Mesothelial cell of epicardium (in vitro differentiated cells): Measurements from ENCODE around the gene LRRC55. TPM values are rescaled to one million over a fixed set of nuclear protein-coding genes. Genes with fewer than 3 reads are reported as not detected.
"Not testable (repeated sequence)": the region's sequence is repeated elsewhere in the genome, so short reads cannot be mapped to it uniquely, and the experiment has no call there.

Experiments
- DNase-seq, 2 experiments: peaks; one replicate each; pipeline ENCODE4 v3.0.0; 2021; ENCODE audit warnings: low spot score in 2 of 2; ENCODE audit not compliant: unreplicated experiment in 2 of 2
- H3K27ac Mint-ChIP-seq: 2 replicates; pipeline ENCODE4 v1.8.0; 2021; ENCODE audit warnings: mixed read lengths
- H3K27me3 Mint-ChIP-seq: 2 replicates; pipeline ENCODE4 v1.8.0; 2021; ENCODE audit warnings: low read depth, mixed read lengths
- H3K36me3 Mint-ChIP-seq: 2 replicates; pipeline ENCODE4 v1.8.0; 2021; ENCODE audit warnings: mixed read lengths
- H3K4me1 Mint-ChIP-seq: 2 replicates; pipeline ENCODE4 v1.8.0; 2021; ENCODE audit warnings: mixed read lengths
- H3K4me3 Mint-ChIP-seq: 2 replicates; pipeline ENCODE4 v1.8.0; 2021; ENCODE audit warnings: mild to moderate bottlenecking, moderate library complexity, mixed read lengths
- H3K9me3 Mint-ChIP-seq: 2 replicates; pipeline ENCODE4 v1.8.0; 2021; ENCODE audit warnings: mixed read lengths
- CTCF ChIP-seq: fragments of 200-600 bp; sonication (generic); IDR thresholded peaks from one replicate; pipeline ENCODE4 v1.5.0; 2021; ENCODE audit warnings: antibody characterized with exemption; ENCODE audit not compliant: unreplicated experiment
- total RNA-seq: library from RNA; stranded (reverse); gene quantifications from 3 replicates; pipeline ENCODE4 v1.2.1, GENCODE V29; 2021

Gene LRRC55
- total RNA-seq, 1 donor from 2014 or later = 13.2 TPM

- DNase-seq = no peak
- H3K4me1 Mint-ChIP-seq = peaks cover 9% of the 10 kb centered on the region
- no peaks in the 10 kb centered on the region for H3K36me3 Mint-ChIP-seq
- H3K27ac Mint-ChIP-seq = no peak overlapping the region
- no peak for TF ChIP-seq CTCF
- H3K9me3 Mint-ChIP-seq = no peaks in the 10 kb centered on the region
- H3K4me3 Mint-ChIP-seq = no peak overlapping the region
- peaks cover 27% of the 10 kb centered on the region for H3K27me3 Mint-ChIP-seq
Measured at GRCh38 chr11:57161351-57161750, 20.4 kb upstream of the LRRC55 start.

DNA sequence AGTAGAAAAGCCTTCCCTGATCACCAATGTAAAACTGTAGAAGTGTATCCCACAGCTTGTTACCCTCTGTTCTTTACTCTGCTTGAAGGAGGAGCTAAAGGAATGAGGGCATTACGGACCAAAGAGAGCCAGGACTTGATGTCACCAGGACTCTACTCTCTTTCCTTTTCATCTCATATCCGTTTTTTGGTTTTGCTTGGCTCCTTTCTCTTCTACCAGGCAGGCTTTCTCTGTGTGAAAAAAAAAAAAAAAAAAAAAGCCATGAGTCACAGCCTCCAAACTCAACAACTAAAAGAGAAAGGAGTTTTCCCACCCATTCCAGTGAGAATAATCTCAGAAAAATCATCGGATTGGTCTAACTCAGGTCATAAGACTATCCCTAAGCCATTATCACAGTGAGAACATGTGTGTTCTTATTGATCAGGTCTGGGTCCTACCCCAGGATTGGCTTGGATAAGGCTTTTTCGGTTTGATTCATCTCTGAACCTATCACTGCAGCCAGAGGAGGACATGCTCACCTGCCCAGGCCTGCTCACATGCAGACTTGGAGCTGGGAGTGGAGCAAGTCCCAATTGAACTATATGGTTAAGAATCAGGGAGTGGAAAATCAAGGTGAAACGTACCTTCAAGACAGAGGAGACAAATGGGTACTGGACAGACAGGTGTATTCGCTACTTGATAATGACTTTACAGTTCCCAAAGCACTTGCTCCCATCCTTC lies 19.4 kb upstream of the LRRC55 start:
- no peak for DNase-seq
- H3K4me1 Mint-ChIP-seq = peaks cover 9% of the 10 kb centered on the region
- no peak overlapping the region for H3K27ac Mint-ChIP-seq
- TF ChIP-seq CTCF = no peak
- H3K36me3 Mint-ChIP-seq = no peaks in the 10 kb centered on the region
- peaks cover 27% of the 10 kb centered on the region for H3K27me3 Mint-ChIP-seq
- no peak overlapping the region for H3K4me3 Mint-ChIP-seq
- no peaks in the 10 kb centered on the region for H3K9me3 Mint-ChIP-seq

- no peak overlapping the region for H3K4me3 Mint-ChIP-seq
- H3K4me1 Mint-ChIP-seq = peaks cover 6% of the 10 kb centered on the region
- no peak for DNase-seq
- TF ChIP-seq CTCF = no peak
- no peaks in the 10 kb centered on the region for H3K36me3 Mint-ChIP-seq
- no peak overlapping the region for H3K27ac Mint-ChIP-seq
- peaks cover 2% of the 10 kb centered on the region for H3K9me3 Mint-ChIP-seq
- H3K27me3 Mint-ChIP-seq = peaks cover 29% of the 10 kb centered on the region
Measured at GRCh38 chr11:57163160-57163868, 18.4 kb upstream of the LRRC55 start.

DNA sequence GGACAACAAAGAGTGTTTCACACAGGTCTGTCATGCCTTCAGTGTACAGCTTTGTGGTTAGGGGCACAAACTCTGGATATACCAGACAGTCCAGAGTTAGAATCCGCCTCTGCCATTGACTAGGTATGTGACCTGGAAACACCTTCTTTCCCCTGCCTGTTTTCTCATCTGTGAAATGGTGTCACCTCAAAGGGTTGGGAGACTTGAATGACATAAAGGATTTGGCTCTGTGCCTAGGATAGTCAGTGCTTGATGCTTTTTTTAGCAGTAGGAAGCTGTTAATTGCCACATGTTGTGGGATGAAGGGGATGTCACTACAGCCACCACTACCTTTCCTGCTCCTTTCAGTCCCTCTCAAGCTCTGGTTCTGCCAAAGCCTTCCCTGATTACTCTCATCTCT lies 17.4 kb upstream of the LRRC55 start:
- Mint-ChIP-seq H3K27ac (no peak overlapping the region), H3K4me3 (no peak overlapping the region), H3K27me3 (peaks cover 31% of the 10 kb centered on the region), H3K4me1 (peaks cover 6% of the 10 kb centered on the region), H3K9me3 (peaks cover 10% of the 10 kb centered on the region), H3K36me3 (no peaks in the 10 kb centered on the region)
- no peak for DNase-seq
- no peak for TF ChIP-seq CTCF

- Mint-ChIP-seq H3K4me1 (peaks cover 13% of the 10 kb centered on the region), H3K27me3 (peaks cover 26% of the 10 kb centered on the region), H3K4me3 (no peak overlapping the region), H3K27ac (no peak overlapping the region), H3K9me3 (peaks cover 10% of the 10 kb centered on the region), H3K36me3 (peaks cover 1% of the 10 kb centered on the region)
- no peak for DNase-seq
- no peak for TF ChIP-seq CTCF
Measured at GRCh38 chr11:57167125-57167846, 14.5 kb upstream of the LRRC55 start.

GRCh38 chr11:57169732-57170313 lies 11.9 kb upstream of the LRRC55 start:
- H3K4me3 Mint-ChIP-seq, H3K9me3 Mint-ChIP-seq, H3K36me3 Mint-ChIP-seq, H3K27ac Mint-ChIP-seq, DNase-seq: not testable (repeated sequence)
- Mint-ChIP-seq H3K27me3 (peaks cover 19% of the 10 kb centered on the region), H3K4me1 (peaks cover 12% of the 10 kb centered on the region)
